GM10266 (cell line): Measurements from ENCODE around the gene DMXL2.
"Not testable (repeated sequence)": the region's sequence is repeated elsewhere in the genome, so short reads cannot be mapped to it uniquely, and the experiment has no call there.

Source experiments
- DNase-seq: peaks from one replicate; pipeline ENCODE4 v3.0.0; 2012; ENCODE audit errors: extremely low spot score
- CTCF ChIP-seq: IDR thresholded peaks from 2 replicates; pipeline ENCODE4 v1.5.1; 2012; ENCODE audit warnings: mild to moderate bottlenecking, low read depth; ENCODE audit not compliant: control insufficient read depth, insufficient read depth; ENCODE audit errors: missing control alignments

The DMXL2 gene

GRCh38 chr15:51579012-51579411 lies 43.6 kb downstream of the DMXL2 start:
- TF ChIP-seq CTCF, result no peak
- no peak for DNase-seq

- no peak for TF ChIP-seq CTCF
- DNase-seq, result no peak
Measured at GRCh38 chr15:51577636-51578304, 44.8 kb downstream of the DMXL2 start.

GRCh38 chr15:51576911-51577500 lies 45.6 kb downstream of the DMXL2 start:
- no peak for TF ChIP-seq CTCF
- DNase-seq, result no peak

GRCh38 chr15:51576286-51576850 lies 46.2 kb downstream of the DMXL2 start:
- no peak for DNase-seq
- TF ChIP-seq CTCF, result no peak

- TF ChIP-seq CTCF, result no peak
- no peak for DNase-seq
Measured at GRCh38 chr15:51575775-51576174, 46.8 kb downstream of the DMXL2 start.

GRCh38 chr15:51573352-51573751 lies 49.2 kb downstream of the DMXL2 start:
- not testable (repeated sequence) for DNase-seq

- DNase-seq, result not testable (repeated sequence)
Measured at GRCh38 chr15:51568939-51569784, 53.4 kb downstream of the DMXL2 start.

- no peak for TF ChIP-seq CTCF
- no peak for DNase-seq
Measured at GRCh38 chr15:51561271-51561670, 61.3 kb downstream of the DMXL2 start.
